Smooth muscle cell (in vitro differentiated cells): ENCODE results near the gene MAP3K1. TPM values are rescaled to one million over a fixed set of nuclear protein-coding genes. Genes with fewer than 3 reads are reported as not detected.

Experiments used
- DNase-seq: peaks from one replicate; lab custom pipeline; 2025; ENCODE audit not compliant: unreplicated experiment; lab: John Stamatoyannopoulos, UW
- H2AFZ ChIP-seq: fragments of 200-600 bp; sonication (generic); 2 replicates; pipeline ENCODE4 v1.6.0; 2016; ENCODE audit warnings: antibody characterized with exemption, low read depth, mild to moderate bottlenecking
- H3F3A ChIP-seq: fragments of 200-600 bp; sonication (generic); 2 replicates; pipeline ENCODE4 v1.6.0; 2017; ENCODE audit warnings: antibody characterized with exemption, low read depth
- H3K27ac ChIP-seq: fragments of 200-600 bp; sonication (generic); 2 replicates; pipeline ENCODE4 v1.5.1; 2016; ENCODE audit warnings: low read depth, mild to moderate bottlenecking
- H3K27me3 ChIP-seq: fragments of 200-600 bp; sonication (generic); 2 replicates; pipeline ENCODE4 v1.6.1; 2016; ENCODE audit warnings: low read depth, mild to moderate bottlenecking
- H3K36me3 ChIP-seq: fragments of 200-600 bp; sonication (generic); 2 replicates; pipeline ENCODE4 v1.5.1; 2016; ENCODE audit warnings: low read depth
- H3K4me1 ChIP-seq: fragments of 200-600 bp; sonication (generic); 2 replicates; pipeline ENCODE4 v1.5.1; 2016; ENCODE audit warnings: low read depth
- H3K4me2 ChIP-seq: fragments of 200-600 bp; sonication (generic); 2 replicates; pipeline ENCODE4 v1.6.0; 2016; ENCODE audit warnings: mild to moderate bottlenecking
- H3K4me3 ChIP-seq: fragments of 200-600 bp; sonication (generic); 2 replicates; pipeline ENCODE4 v1.5.1; 2016; ENCODE audit warnings: mild to moderate bottlenecking
- H3K79me2 ChIP-seq: fragments of 200-600 bp; sonication (generic); 2 replicates; pipeline ENCODE4 v1.6.0; 2016; ENCODE audit warnings: low read depth, mild to moderate bottlenecking
- H3K9ac ChIP-seq: fragments of 200-600 bp; sonication (generic); 2 replicates; pipeline ENCODE4 v1.6.0; 2016; ENCODE audit warnings: low read depth
- H3K9me3 ChIP-seq: fragments of 200-600 bp; sonication (generic); replicated peaks from 2 replicates; pipeline ENCODE4 v1.5.1; 2016; ENCODE audit warnings: low read depth
- H4K20me1 ChIP-seq: fragments of 200-600 bp; sonication (generic); 2 replicates; pipeline ENCODE4 v1.6.0; 2016; ENCODE audit warnings: low read depth
- CTCF ChIP-seq: fragments of 200-600 bp; sonication (generic); IDR thresholded peaks from 2 replicates; pipeline ENCODE4 v1.5.1; 2017; ENCODE audit warnings: borderline replicate concordance, mild to moderate bottlenecking, antibody characterized with exemption; ENCODE audit not compliant: insufficient read depth, poor library complexity, severe bottlenecking
- WGBS: methylation state at CpG from one replicate; pipeline ENCODE4 v1.1.7; 2016; ENCODE audit warnings: low lambda C conversion rate; 5-methylcytosine and 5-hydroxymethylcytosine counted together
- polyA plus RNA-seq: library from polyadenylated mRNA; unstranded; fragments of >200 nt; fragmentation: Nextera tagmentation; extraction: Ambion mirVana; gene quantifications from 2 replicates; pipeline ENCODE4 v1.2.1, GENCODE V29; 2016
- total RNA-seq: library from RNA; depleted of rRNA; stranded (reverse); fragments of >200 nt; gene quantifications from 2 replicates; pipeline ENCODE4 v1.2.3, GENCODE V29; 2014

MAP3K1 gene
- total RNA-seq (30.1 and 31.2 TPM in 2 replicates), polyA plus RNA-seq (5.6 and 11.2 TPM in 2 replicates)

GRCh38 chr5:56814963-56815657 is at the start of gene MAP3K1:
MAP3K1 (plus strand) TSS chr5:56815549; CDS start chr5:56815574, 25 bp downstream.
- Histone ChIP-seq H4K20me1 (peaks cover 32% of the 10 kb centered on the region), H3K9ac (peak within 1 kb of the TSS; percentile 76), H3K27ac (peak within 1 kb of the TSS; percentile 53), H3K4me3 (peak within 1 kb of the TSS; percentile 96), H3K27me3 (no peaks in the 10 kb centered on the region), H3K79me2 (peaks cover 43% of the 10 kb centered on the region), H2AFZ (peak within 1 kb of the TSS; percentile 97), H3K9me3 (no peaks in the 10 kb centered on the region), H3K36me3 (no peaks in the 10 kb centered on the region), H3K4me2 (peak within 1 kb of the TSS; percentile 95), H3K4me1 (peaks cover 19% of the 10 kb centered on the region), H3F3A (peaks cover 5% of the 10 kb centered on the region)
- no peak for TF ChIP-seq CTCF
- WGBS: under 1% methylated on average over 45 of the region's 87 CpGs
- peak; percentile 64 for DNase-seq

GRCh38 chr5:56766926-56767325 is 48.4 kb upstream of the MAP3K1 start:
- no peaks in the 10 kb centered on the region for H3K9me3 ChIP-seq
- no peak overlapping the region for H2AFZ ChIP-seq
- no peaks in the 10 kb centered on the region for H3K36me3 ChIP-seq
- no peak overlapping the region for H3K27ac ChIP-seq
- no peak for DNase-seq
- no peaks in the 10 kb centered on the region for H3F3A ChIP-seq
- H3K9ac ChIP-seq: no peak overlapping the region
- H3K79me2 ChIP-seq: no peaks in the 10 kb centered on the region
- no peak overlapping the region for H3K4me2 ChIP-seq
- H4K20me1 ChIP-seq: no peaks in the 10 kb centered on the region
- WGBS: 92% methylated on average over 3 of the region's 3 CpGs
- no peaks in the 10 kb centered on the region for H3K27me3 ChIP-seq
- no peak overlapping the region for H3K4me3 ChIP-seq
- TF ChIP-seq CTCF: no peak
- H3K4me1 ChIP-seq: peaks cover under 1% of the 10 kb centered on the region

- no peaks in the 10 kb centered on the region for H4K20me1 ChIP-seq
- H3K79me2 ChIP-seq: no peaks in the 10 kb centered on the region
- no peaks in the 10 kb centered on the region for H3F3A ChIP-seq
- no peak for TF ChIP-seq CTCF
- WGBS: 97% methylated on average over 5 of the region's 5 CpGs
- DNase-seq: no peak
- H3K4me2 ChIP-seq: no peak overlapping the region
- no peaks in the 10 kb centered on the region for H3K9me3 ChIP-seq
- H3K27ac ChIP-seq: no peak overlapping the region
- H3K4me1 ChIP-seq: no peaks in the 10 kb centered on the region
- no peak overlapping the region for H3K4me3 ChIP-seq
- H2AFZ ChIP-seq: no peak overlapping the region
- H3K9ac ChIP-seq: no peak overlapping the region
- H3K36me3 ChIP-seq: no peaks in the 10 kb centered on the region
- H3K27me3 ChIP-seq: no peaks in the 10 kb centered on the region
These were observed 45.3 kb upstream of the MAP3K1 start for GRCh38 chr5:56769875-56770604.
